T-helper 2 cell treated with Interferon-gamma antibody and Interleukin-4, amounts not matched to agents 100 ng/mL and 5 ng/mL, for 36 hours (primary cell): ENCODE data around the gene C2CD3. TPM values are rescaled to one million over a fixed set of nuclear protein-coding genes. Genes with fewer than 3 reads are reported as not detected.
"Not testable (repeated sequence)": the region's sequence is repeated elsewhere in the genome, so short reads cannot be mapped to it uniquely, and the experiment has no call there.

Experiments used
- intact Hi-C: fragments of 100-400 bp; cut with micrococcal nuclease; formaldehyde crosslinking; loops from one replicate; pipeline ENCODE4 v1.15.1; 2023
- total RNA-seq: library from RNA; stranded (reverse); gene quantifications from 2 replicates; pipeline ENCODE4 v1.2.3, GENCODE V29; 2022

C2CD3 gene
- total RNA-seq, 1 donor from 2014 or later = 41.1 TPM

GRCh38 chr11:73985661-73986060 is 185.1 kb downstream of the C2CD3 start:
- intact Hi-C loops = not testable (repeated sequence)

- intact Hi-C loops = loop anchor here (1.0 to 5.0 kb wide), 3 partner anchors 11 to 222 kb away; partner anchors contain the start of genes C2CD3, PPME1 and RAB6A
Measured at GRCh38 chr11:73983741-73984538, 186.9 kb downstream of the C2CD3 start.

- intact Hi-C loops = loop anchor here (1.0 to 5.0 kb wide), 4 partner anchors 9 to 221 kb away; partner anchors contain the start of genes C2CD3, PPME1 and RAB6A
Measured at GRCh38 chr11:73982990-73983740, 187.6 kb downstream of the C2CD3 start.

- intact Hi-C loops = loop anchor here (1.0 to 5.0 kb wide), 2 partner anchors 8 to 220 kb away; partner anchors contain the start of gene RAB6A
Measured at GRCh38 chr11:73982595-73982989, 188.2 kb downstream of the C2CD3 start, which contains the start of gene UCP2. Gene UCP2, minus strand, starts transcription at chr11:73982843. Its CDS starts 4,465 bp downstream, at chr11:73978378.

- intact Hi-C loops = loop anchor here (2.0 to 5.0 kb wide), 2 partner anchors 104 to 219 kb away; partner anchors contain the start of genes COA4, PAAF1 and RAB6A
Measured at GRCh38 chr11:73981051-73981805, 189.6 kb downstream of the C2CD3 start.

GRCh38 chr11:73980001-73980961 is 190.5 kb downstream of the C2CD3 start:
- intact Hi-C loops = loop anchor here (1.0 to 5.0 kb wide), 3 partner anchors 31 to 218 kb away; partner anchors contain the start of genes COA4, PAAF1 and RAB6A

GRCh38 chr11:73978576-73979086 is 192.2 kb downstream of the C2CD3 start:
- intact Hi-C loops = no loop called here

GRCh38 chr11:73977856-73978519 is 192.8 kb downstream of the C2CD3 start:
- intact Hi-C loops = no loop called here

- intact Hi-C loops = no loop called here
Measured at GRCh38 chr11:73976451-73977151, 194.2 kb downstream of the C2CD3 start.

- intact Hi-C loops = loop anchor here (2.0 kb wide), 1 partner anchor 195 kb away; the partner anchor contains the start of genes C2CD3 and PPME1
Measured at GRCh38 chr11:73975479-73975757, 195.4 kb downstream of the C2CD3 start.

- intact Hi-C loops = loop anchor here (1.0 to 5.0 kb wide), 3 partner anchors 7 to 196 kb away; partner anchors contain the start of genes C2CD3, PPME1, UCP2 and UCP3
Measured at GRCh38 chr11:73974604-73975478, 196.0 kb downstream of the C2CD3 start.

- intact Hi-C loops = loop anchor here (5.0 kb wide), 1 partner anchor 34 kb away; the partner anchor contains the start of gene UCP3
Measured at GRCh38 chr11:73972620-73973449, 198.0 kb downstream of the C2CD3 start.

- intact Hi-C loops = loop anchor here (5.0 kb wide), 1 partner anchor 35 kb away; the partner anchor contains the start of gene UCP3
Measured at GRCh38 chr11:73972187-73972586, 198.6 kb downstream of the C2CD3 start.

- intact Hi-C loops = loop anchor here (5.0 kb wide), 1 partner anchor 36 kb away; the partner anchor contains the start of gene UCP3
Measured at GRCh38 chr11:73971175-73971719, 199.6 kb downstream of the C2CD3 start.

GRCh38 chr11:73969991-73970800 is 200.6 kb downstream of the C2CD3 start:
- intact Hi-C loops = loop anchor here (5.0 to 10.0 kb wide), 2 partner anchors 37 to 285 kb away; partner anchors contain the start of gene UCP3
